ENCODE results near the gene RPP25.
A peak's percentile ranks its signal among the peaks of the same experiment; 100 is the strongest.

Gene RPP25

DNA sequence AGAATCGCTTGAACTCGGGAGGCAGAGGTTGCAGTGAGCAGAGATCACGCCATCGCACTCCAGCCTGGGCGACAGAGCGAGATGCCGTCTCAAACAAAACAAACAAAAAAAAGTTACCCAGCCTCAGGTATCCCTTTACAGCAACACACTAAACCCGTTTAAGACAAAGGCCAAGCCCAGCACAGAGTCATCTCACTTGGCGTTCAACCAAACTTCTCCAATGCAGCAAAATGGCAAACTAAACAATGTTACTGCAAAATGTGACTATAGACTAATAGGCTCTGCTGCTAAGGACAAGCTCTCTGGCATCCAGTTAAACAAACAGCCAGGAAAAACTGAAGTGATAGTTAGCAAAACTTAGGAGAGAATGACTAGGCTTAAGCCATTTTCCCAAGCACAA lies 43.5 kb downstream of the RPP25 start:
- DNase-seq = no peak

DNA sequence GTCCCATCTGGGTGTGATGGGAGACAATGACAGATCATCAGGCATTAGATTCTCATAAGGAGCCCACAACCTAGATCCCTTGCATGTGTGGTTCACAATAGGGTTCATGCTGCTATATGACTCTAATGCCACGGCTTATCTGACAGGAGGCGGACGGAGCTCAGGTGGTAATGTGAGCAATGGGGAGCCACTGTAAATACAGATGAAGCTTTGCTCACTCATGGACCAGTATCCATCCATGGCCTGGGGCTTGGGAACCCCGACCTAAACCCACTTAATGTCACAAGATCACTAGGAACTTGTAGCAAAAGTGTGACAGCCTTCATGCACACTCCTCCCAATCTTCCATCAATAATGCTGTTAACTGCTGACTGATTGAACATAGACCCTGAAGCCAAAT lies 47.9 kb downstream of the RPP25 start:
- no peak for DNase-seq

DNA sequence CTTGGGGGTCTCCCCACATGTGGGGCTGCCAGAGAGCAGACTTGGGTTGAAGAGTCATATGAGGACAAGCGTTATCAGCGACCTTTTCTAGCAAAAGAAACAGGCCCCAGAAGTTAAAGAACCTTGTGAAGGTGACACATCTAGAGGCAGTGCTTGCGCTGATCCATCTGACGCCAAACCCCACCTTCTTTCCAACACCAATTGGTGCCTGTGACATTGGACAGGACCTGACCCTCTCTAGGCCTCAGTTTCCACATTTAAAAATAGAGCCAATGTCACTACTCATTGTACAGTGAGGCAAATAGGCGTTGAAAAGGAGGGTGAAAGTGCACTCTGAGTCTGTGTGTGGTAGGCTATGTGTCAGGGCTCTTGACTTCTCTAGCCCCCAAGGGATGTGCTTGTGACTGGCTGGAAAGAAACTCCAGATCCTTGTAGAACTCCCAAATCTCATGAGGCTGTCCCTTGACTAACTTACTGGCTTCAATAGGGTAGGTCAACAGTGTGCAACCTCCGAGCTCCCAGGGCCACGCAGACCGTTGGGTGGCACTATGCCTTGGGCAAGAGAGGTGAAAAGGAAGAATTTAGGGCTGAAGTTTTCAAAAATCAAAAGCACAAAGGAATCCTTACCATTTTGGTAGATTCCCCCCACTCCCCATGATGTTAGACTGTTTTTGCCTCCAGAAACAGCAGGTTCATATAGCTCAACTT lies 49.3 kb downstream of the RPP25 start:
- no peak for DNase-seq

DNA sequence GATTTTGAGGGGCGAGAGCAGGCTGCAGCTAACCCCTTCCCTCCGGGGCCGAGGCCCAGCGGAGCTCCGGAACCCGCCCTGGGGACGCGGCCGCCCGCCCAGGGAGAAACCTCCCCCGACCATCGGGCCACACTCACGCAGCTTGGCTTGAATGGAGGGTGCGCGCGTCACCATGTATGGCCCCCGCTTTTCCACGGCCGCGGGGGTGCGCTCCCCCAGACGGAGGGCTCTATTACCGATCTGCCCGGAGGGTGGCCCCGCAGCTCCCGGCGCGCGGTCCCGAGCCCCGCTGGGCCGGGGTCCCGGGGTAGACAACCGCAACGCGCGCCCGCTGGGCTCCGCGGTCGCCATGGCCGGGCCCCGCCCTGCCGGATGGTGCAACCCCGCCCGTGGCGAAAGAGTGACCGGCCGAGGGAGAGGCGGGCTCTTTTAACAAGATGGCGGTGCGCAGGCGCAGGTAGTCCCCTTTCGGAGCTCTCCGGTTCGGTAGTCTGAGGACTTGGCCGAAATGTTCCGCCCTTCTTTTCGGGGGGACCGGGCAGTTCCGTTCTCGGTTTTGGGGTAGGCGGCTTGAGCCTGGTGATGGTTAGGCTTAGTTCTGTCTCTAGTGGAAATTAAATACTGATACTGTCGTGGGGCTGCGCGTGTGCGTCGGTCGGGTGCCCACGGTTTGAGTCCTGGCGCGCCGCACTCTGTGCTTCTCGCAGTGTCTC lies 50.0 kb downstream of the RPP25 start, which contains the start of gene FAM219B:
Gene FAM219B (minus strand): TSS at position 402 of the 713 bp plus-strand sequence. CDS start 51 bp downstream, at position 351.
- DNase-seq = peak; percentile 73

DNA sequence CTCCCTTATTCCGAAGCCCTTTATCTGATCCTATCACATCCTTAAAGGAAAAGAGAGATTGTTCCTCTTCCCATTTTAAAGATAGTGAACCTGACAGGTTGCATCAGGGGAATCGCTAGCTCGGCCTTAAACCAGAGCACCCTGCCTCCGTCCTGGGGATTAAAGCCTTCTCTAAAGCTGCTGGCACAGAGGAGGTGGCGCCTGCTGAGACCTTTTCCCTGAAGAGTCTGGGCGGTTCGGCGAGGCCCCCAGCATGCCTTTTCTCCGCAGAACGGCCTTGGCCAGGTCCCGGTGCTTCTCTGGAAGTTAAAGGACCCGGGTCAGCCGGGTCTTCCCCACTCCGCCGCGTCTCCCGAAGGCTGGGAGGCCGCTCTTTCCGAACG lies 50.5 kb downstream of the RPP25 start:
- DNase-seq = no peak

Data from NCI-H1092 (cell line).